Measurements from ENCODE around the gene EPHA3.

GRCh38 chr3:89297199-89297598, 189.8 kb downstream of the EPHA3 start:
- TF ChIP-seq CTCF (IDR thresholded peaks at IDR 0.05) (no peak), EP300 (IDR thresholded peaks at IDR 0.05) (no peak), POLR2A (IDR thresholded peaks at IDR 0.05) (no peak)

Data from ovary (tissue), 3 donors.